Activated naive CD4-positive, alpha-beta T cell treated with anti-CD3 and anti-CD28 coated beads, Interleukin-2, amount 10 ng/mL, durations not matched to agents 7 days and 5 days (primary cell): ENCODE measurements around the gene ALDOA.
"Not testable (repeated sequence)": the region's sequence is repeated elsewhere in the genome, so short reads cannot be mapped to it uniquely, and the experiment has no call there.

ENCODE experiments used
- CTCF ChIA-PET: fragments of 350-600 bp; sonication (Branson Sonifier 250); formaldehyde crosslinking; loops from one replicate; lab custom pipeline; 2021; ENCODE audit warnings: antibody characterized with exemption; lab: Charles Lee
- DNase-seq: peaks from one replicate; pipeline ENCODE4 v3.0.0-alpha.2; 2020
- H3K27ac Mint-ChIP-seq: one replicate; pipeline ENCODE4 v1.8.0; 2021; ENCODE audit warnings: mild to moderate bottlenecking, moderate library complexity, mixed read lengths
- H3K27me3 Mint-ChIP-seq: one replicate; pipeline ENCODE4 v1.8.0; 2021; ENCODE audit warnings: mild to moderate bottlenecking, mixed read lengths
- H3K36me3 Mint-ChIP-seq: one replicate; pipeline ENCODE4 v1.8.0; 2021; ENCODE audit warnings: mixed read lengths
- H3K4me1 Mint-ChIP-seq: one replicate; pipeline ENCODE4 v1.8.0; 2021; ENCODE audit warnings: mixed read lengths
- H3K4me3 Mint-ChIP-seq: one replicate; pipeline ENCODE4 v1.8.0; 2021; ENCODE audit warnings: mild to moderate bottlenecking, moderate library complexity, mixed read lengths
- H3K9me3 Mint-ChIP-seq: one replicate; pipeline ENCODE4 v1.8.0; 2021; ENCODE audit warnings: mixed read lengths

Gene ALDOA

DNA sequence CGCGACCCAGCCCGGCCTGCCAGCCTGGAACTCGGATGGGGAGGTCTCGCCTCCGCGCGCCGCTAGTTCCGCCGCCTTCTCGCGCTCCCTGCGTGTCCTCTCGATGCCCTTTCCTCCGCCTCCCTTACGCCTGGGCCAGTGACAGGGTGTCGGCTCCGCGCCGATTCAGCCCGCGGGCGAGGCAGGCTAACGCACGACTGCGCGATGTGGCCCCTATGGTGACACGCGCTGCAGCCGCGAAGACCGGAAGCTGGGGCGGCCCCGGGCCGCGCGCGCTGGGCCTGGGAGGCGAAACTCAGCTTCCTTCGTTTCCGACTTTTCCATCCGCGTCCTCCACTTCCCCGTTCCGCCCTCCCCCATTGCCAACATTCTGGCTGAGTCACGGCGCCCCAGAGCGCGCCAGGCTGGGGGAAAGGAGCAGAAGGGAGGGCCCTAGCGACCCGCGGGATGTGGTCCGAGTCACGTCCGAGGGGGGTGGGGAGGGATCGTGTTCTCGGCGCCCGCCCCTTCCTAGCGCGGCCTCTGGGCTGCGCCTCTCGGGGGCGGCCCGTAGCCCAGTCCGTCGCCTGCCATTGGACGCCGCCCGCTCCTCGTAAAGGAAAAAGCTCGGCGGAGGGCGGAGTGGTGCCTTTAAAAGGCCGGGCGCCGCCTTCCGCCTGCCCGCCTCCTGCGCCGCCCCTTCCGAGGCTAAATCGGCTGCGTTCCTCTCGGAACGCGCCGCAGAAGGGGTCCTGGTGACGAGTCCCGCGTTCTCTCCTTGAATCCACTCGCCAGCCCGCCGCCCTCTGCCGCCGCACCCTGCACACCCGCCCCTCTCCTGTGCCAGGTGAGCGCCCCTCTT is at the start of gene ALDOA:
ALDOA (plus strand) TSS at position 659 of the 841 bp plus-strand sequence. CDS start 1,138 bp downstream, outside the sequence.
- Mint-ChIP-seq H3K36me3 (peaks cover 47% of the 10 kb centered on the region), H3K9me3 (no peaks in the 10 kb centered on the region), H3K4me3 (peak within 1 kb of the TSS; percentile 100), H3K27ac (peak within 1 kb of the TSS; percentile 98), H3K4me1 (peaks cover 45% of the 10 kb centered on the region), H3K27me3 (peaks cover 4% of the 10 kb centered on the region)
- CTCF ChIA-PET = interaction anchor here (1.2 to 6.9 kb wide), 4 partner anchors 10 to 47 kb away, joined by 3 to 41 read pairs (median 18); partner anchors contain the start of genes PPP4C and TBX6
- DNase-seq = peak; percentile 97

DNA sequence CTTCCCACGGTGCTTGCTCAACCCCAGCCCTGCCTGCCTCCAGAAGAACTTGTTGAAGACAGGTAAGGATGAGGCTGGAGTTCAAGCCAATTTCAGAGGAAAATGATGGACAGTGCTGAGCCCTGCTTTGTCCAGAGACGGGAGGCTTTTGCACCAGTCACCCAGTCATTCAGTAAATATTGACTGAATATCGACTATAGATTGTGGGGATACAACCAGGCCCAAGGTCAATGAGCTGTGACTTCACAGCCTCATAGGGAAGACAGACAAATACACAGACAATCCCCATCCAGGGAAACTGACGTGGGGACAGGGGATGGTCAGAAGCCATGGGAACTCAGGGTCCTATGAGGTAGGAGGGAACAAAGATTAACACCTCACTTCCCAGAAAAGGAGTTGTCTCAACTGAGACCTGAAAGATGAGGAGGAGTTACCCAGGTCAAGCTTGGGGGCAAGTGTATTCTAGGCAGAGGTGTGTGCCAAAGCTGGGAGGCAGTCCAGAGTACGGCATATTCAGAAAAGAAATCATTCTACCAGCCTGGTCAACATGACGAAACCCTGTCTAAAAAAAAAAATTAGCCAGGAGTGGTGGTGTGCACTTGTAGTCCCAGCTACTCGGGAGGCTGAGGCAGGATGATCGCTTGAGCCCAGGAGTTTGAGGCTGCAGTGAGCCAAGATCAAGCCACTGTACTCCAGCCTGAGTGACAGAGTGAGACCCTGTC is 48.8 kb upstream of the ALDOA start:
- no peak overlapping the region for H3K4me3 Mint-ChIP-seq

DNA sequence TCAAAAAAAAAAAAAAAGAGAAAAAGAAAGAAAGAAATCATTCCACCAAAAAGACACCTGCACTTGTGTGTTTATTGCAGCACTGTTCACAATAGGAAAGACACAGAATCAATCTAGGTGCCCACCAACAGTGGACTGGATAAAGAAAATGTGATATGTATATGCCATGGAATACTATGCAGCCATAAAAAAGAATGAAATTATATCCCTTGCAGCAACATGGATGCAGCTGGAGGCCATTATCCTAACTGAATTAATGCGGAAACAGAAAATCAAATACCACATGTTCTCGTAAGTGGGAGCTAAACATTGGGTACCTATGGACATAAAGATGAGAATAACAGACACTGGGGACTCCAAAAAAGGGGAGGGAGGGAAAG is 48.3 kb upstream of the ALDOA start:
- CTCF ChIA-PET = interaction anchor here (0.6 to 2.3 kb wide), 4 partner anchors 12 to 317 kb away, joined by 3 to 9 read pairs (median 6); partner anchors contain the start of gene TLCD3B
- H3K27me3 Mint-ChIP-seq = peaks cover 84% of the 10 kb centered on the region
- no peak for DNase-seq
- no peaks in the 10 kb centered on the region for H3K9me3 Mint-ChIP-seq
- peaks cover 12% of the 10 kb centered on the region for H3K4me1 Mint-ChIP-seq
- H3K27ac Mint-ChIP-seq = no peak overlapping the region
- no peaks in the 10 kb centered on the region for H3K36me3 Mint-ChIP-seq
- no peak overlapping the region for H3K4me3 Mint-ChIP-seq

More for the DNA sequence above, 48.8 kb upstream of the ALDOA start:
- Mint-ChIP-seq H3K27me3 (peaks cover 87% of the 10 kb centered on the region), H3K4me1 (peaks cover 14% of the 10 kb centered on the region), H3K36me3 (no peaks in the 10 kb centered on the region), H3K27ac (no peak overlapping the region), H3K9me3 (no peaks in the 10 kb centered on the region)
- CTCF ChIA-PET = interaction anchor here (0.6 to 1.4 kb wide), 2 partner anchors 168 to 317 kb away, joined by 3 to 4 read pairs; no protein-coding TSS in a partner anchor
- DNase-seq = no peak

DNA sequence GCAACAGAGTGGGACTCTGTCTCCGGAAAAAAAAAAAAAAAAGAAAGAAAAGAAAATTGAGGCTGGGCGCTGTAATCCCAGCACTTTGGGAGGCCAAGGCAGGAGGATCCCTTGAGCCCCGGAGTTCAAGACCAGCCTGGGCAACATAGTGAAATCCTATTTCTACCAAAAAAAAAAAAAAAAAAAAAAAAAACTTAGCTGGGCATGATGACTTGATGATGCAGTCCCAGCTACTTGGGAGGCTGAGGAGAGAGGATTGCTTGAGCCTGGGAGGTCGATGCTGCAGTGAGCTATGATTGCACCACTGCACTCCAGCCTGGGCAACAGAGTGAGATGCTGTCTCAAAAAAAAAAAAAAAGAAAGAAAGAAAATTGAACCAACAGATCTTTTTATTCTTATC is 47.6 kb upstream of the ALDOA start:
- not testable (repeated sequence) for H3K36me3 Mint-ChIP-seq
- H3K4me1 Mint-ChIP-seq = peaks cover 12% of the 10 kb centered on the region
- CTCF ChIA-PET = interaction anchor here (1.4 to 2.3 kb wide), 3 partner anchors 13 to 169 kb away, joined by 4 to 9 read pairs (median 7); partner anchors contain the start of gene TLCD3B

DNA sequence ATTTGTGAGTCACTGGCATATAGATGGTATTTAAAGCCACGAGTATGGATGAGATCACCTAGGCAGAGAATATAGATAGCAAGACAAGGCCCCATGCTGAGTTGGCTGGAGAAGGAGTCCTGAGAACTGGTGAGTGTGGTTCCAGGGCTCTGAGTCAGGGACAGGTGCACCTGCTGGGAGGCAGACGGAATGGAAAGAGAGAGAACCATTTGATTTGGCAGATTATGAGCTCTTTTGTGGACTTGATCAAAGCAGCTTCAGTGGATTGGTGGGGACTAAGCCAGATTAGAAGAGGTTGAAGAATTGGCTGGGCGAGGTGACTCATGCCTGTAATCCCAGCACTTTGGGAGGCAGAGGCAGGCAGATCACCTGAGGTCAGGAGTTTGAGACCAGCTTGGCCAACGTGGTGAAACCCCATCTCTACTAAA is 46.8 kb upstream of the ALDOA start:
- CTCF ChIA-PET = interaction anchor here (0.6 to 2.3 kb wide), 5 partner anchors 12 to 170 kb away, joined by 3 to 9 read pairs (median 4); partner anchors contain the start of gene TLCD3B
- Mint-ChIP-seq H3K9me3 (no peaks in the 10 kb centered on the region), H3K4me3 (no peak overlapping the region), H3K27ac (no peak overlapping the region), H3K27me3 (peaks cover 78% of the 10 kb centered on the region), H3K36me3 (no peaks in the 10 kb centered on the region), H3K4me1 (peaks cover 12% of the 10 kb centered on the region)
- no peak for DNase-seq

More for the DNA sequence above, 47.6 kb upstream of the ALDOA start:
- H3K27ac Mint-ChIP-seq, DNase-seq, H3K9me3 Mint-ChIP-seq, H3K4me3 Mint-ChIP-seq: not testable (repeated sequence)
- H3K27me3 Mint-ChIP-seq = peaks cover 78% of the 10 kb centered on the region

DNA sequence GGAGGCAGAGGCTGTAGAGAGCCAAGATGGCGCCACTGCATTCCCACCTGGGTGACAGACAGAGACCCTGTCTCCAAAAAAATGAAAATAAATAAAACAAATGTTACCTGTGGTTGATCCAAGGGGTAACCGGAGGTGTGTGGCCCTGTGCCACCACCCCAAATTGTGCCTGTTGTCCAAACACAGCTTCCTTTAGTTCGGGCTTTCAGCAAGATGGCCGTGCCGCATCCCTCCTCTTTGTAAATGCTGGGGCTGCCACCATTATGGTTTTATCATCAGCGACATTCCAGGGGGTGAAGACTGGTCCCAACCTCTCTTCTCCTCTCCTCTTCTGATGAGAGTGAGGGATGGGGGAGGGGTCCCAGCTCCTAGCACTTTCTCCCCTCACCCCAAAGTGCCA is 42.7 kb upstream of the ALDOA start, which contains the start of gene C16orf92:
C16orf92 (plus strand) TSS at position 312 of the 400 bp plus-strand sequence. CDS start 143 bp downstream, outside the sequence.
- no peak for DNase-seq
- H3K4me1 Mint-ChIP-seq = peaks cover 12% of the 10 kb centered on the region
- no peak within 1 kb of the TSS for H3K4me3 Mint-ChIP-seq
- no peaks in the 10 kb centered on the region for H3K9me3 Mint-ChIP-seq
- H3K27me3 Mint-ChIP-seq = peaks cover 84% of the 10 kb centered on the region
- CTCF ChIA-PET = interaction anchor here (1.3 to 2.2 kb wide), 4 partner anchors 9 to 322 kb away, joined by 4 to 13 read pairs (median 8); partner anchors contain the start of gene TLCD3B
- no peaks in the 10 kb centered on the region for H3K36me3 Mint-ChIP-seq
- no peak within 1 kb of the TSS for H3K27ac Mint-ChIP-seq

DNA sequence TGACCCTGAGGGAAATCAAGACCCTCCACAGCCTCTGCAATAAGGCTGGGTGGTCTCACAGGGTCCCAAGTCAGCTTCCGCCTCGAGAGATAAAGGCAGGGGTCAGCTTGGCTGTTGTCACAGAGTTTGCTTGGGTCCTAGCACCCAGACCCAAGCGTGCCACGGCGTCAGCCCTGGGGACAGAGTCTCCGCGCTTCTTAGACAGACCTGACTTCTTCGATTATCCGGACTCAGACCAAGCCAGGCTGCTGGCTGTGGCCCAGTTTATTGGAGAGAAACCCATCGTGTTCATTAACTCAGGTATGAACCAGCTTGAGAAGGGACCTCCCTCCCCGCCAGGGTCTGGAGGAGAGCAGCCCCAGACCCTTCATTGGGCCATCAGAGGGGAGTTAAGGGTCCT is 42.0 kb upstream of the ALDOA start:
- no peak for DNase-seq
- CTCF ChIA-PET = interaction anchor here (1.3 to 2.2 kb wide), 4 partner anchors 8 to 323 kb away, joined by 4 to 13 read pairs (median 8); partner anchors contain the start of gene TLCD3B
- Mint-ChIP-seq H3K4me3 (no peak overlapping the region), H3K36me3 (no peaks in the 10 kb centered on the region), H3K4me1 (peaks cover 12% of the 10 kb centered on the region), H3K27ac (no peak overlapping the region), H3K9me3 (no peaks in the 10 kb centered on the region), H3K27me3 (peaks cover 84% of the 10 kb centered on the region)

DNA sequence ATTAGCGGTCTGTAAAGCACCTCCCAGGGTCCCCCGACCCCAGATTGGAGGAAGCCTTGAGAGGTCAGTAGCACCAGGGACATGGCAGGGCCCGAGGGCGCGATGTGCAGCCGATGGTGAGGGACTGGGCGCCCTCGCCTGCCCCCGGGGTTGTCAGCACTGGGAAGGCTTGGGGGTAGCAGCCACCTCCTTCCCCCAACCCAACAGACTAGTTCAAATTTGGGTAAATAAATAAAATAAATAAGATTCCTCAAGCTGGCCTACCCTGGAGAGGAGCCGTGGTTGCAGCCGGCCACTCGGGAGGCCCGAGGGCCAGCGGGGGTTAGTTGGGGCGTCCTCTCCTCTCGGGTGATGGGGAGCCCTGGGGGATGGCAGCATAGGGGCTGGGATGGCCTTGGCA is 41.1 kb upstream of the ALDOA start:
- Mint-ChIP-seq H3K27ac (no peak overlapping the region), H3K36me3 (no peaks in the 10 kb centered on the region), H3K4me1 (peaks cover 12% of the 10 kb centered on the region), H3K27me3 (peaks cover 84% of the 10 kb centered on the region), H3K9me3 (no peaks in the 10 kb centered on the region), H3K4me3 (no peak overlapping the region)
- DNase-seq = no peak
- CTCF ChIA-PET = no interaction called here

DNA sequence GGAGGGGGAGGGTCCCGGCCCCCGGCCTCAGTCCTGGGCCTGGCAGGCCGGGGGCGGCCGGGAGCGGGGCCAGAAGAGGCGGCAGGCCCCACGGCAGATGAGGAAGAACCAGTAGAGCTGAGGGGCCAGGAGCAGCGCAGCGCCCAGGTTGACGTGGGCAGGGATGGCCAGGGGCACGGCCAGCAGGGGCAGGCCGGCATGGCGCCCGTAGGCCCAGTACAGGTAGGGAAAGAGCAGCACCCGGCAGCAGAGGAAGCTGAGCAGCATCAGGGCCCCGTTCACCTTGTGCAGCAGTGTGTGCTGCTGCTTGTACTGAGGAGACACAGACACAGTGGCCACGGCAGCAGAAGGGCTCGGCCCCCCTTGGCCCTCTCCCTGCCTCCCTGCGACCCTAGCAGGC is 40.4 kb upstream of the ALDOA start:
- Mint-ChIP-seq H3K4me3 (no peak overlapping the region), H3K27ac (no peak overlapping the region), H3K4me1 (peaks cover 14% of the 10 kb centered on the region), H3K36me3 (no peaks in the 10 kb centered on the region), H3K27me3 (peaks cover 85% of the 10 kb centered on the region), H3K9me3 (no peaks in the 10 kb centered on the region)
- DNase-seq = no peak
- CTCF ChIA-PET = no interaction called here

DNA sequence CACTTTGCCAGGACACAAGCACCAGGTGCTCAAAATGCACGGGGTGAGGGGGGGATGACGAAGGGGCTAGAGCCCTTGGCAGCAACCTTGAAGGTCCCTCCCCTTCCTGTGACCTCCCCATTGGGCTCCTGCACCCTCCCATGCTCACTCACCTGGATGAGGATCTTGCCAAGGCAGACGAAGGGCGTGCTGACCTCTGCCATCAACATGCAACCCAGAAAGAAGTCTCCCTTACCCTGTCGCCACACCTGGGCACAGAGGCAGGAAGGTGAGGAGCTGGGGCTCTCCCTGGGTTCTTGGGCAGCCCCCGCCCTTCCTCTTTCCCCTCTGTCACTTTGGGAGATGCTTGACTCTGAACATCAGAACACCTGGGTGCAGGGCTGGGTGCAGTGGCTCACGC is 40.0 kb upstream of the ALDOA start:
- no peak overlapping the region for H3K27ac Mint-ChIP-seq
- peaks cover 85% of the 10 kb centered on the region for H3K27me3 Mint-ChIP-seq
- no peak for DNase-seq
- peaks cover 16% of the 10 kb centered on the region for H3K4me1 Mint-ChIP-seq
- no peak overlapping the region for H3K4me3 Mint-ChIP-seq
- CTCF ChIA-PET = no interaction called here
- no peaks in the 10 kb centered on the region for H3K36me3 Mint-ChIP-seq
- no peaks in the 10 kb centered on the region for H3K9me3 Mint-ChIP-seq

DNA sequence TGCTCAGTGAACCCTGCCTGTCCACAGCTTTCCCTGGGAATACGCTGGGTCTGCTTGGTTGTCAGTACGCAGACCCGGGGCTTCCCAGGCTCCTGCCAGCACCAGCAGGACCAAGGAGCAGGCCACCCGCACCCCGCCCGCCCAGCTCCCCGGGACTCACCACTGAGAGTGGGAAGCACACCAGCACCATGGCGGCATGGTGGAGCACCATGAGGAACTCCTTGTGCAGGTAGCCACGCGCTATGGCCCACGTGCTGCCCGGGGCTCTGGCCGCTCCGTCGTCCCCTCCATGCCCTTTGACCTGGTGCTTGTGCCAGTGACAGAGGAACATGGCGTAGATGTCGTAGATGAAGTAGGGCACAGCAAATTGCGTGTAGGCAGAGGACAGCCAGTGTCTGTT is 39.1 kb upstream of the ALDOA start:
- CTCF ChIA-PET = no interaction called here
- Mint-ChIP-seq H3K27ac (no peak overlapping the region), H3K4me1 (peaks cover 7% of the 10 kb centered on the region), H3K9me3 (no peaks in the 10 kb centered on the region), H3K27me3 (peaks cover 85% of the 10 kb centered on the region), H3K4me3 (no peak overlapping the region), H3K36me3 (no peaks in the 10 kb centered on the region)
- DNase-seq = no peak

DNA sequence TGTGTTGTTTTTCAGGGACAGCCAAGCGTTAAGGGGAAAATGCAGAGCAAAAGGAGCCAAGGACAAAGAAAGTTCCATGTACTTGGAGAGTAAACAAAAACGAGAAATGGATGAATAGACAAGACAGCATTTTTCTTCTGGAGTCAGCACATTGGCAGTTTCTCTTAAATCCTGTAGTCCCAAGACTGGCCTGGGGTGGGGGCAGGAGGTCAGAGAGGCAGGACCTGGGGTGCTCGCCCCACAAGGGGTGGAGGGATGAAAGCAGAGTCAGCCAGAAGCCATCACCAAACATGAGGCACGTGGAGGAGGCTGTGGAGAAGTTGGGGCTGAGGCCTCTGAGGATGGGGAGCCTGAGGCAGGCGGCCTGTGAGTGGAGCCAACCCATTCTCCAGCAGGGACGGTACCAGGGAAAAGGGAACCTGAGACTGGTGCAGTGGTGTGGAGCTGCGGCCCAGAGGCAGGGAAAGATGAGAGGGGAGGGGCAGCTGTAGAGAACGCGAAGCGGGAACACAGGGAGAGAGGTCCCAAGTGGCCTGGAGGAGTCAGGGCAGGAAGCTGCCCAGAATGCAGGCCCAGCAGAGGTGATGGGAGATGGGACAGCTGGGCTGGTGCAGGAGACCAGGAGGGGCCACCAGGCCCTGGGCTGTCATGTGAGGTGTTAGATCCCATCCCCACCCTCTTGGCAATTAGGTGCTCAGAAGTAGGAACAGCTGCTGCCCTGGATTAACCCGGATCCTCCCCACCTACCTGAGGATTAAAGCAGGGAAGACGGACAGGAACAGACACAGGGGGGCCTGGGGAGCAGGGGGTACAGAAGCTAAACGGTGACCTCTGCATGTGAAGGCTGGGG is 37.7 kb upstream of the ALDOA start:
- Mint-ChIP-seq H3K4me1 (peaks cover 8% of the 10 kb centered on the region), H3K36me3 (peaks cover 1% of the 10 kb centered on the region), H3K27me3 (peaks cover 91% of the 10 kb centered on the region), H3K9me3 (no peaks in the 10 kb centered on the region), H3K27ac (no peak overlapping the region), H3K4me3 (no peak overlapping the region)
- CTCF ChIA-PET = no interaction called here
- no peak for DNase-seq

DNA sequence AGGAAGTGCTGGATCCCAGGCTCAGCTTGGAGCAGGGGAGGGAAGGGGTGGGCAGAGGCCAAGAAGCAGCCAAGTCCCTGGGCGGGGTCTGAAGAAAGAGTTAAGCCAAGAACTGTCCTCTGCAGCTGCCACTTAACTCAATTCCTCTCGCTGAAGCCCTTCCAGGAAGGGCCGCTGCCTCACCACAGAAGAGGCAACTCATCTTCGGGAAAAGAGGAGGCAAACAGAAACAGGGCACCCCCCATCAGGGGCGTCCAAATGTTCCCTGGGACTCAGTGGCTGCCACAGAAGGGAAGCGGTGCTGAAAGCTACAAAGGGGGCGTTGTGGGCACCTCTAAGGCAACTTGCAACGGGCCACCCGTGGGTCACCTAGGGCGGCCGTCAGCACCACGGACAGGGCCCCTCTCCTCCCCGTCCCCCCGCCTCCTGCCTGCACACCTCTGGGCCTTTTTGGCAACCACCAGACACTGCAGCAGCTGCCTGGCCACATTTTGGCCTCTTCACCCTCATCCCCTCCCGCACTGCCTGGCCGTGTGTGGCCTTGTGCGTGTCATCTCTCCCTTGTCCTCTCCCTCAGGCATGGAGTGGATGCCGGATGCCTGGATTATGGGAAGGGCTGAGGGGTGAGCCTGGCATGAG is 37.0 kb upstream of the ALDOA start:
- CTCF ChIA-PET = no interaction called here
- peaks cover 88% of the 10 kb centered on the region for H3K27me3 Mint-ChIP-seq

More for the DNA sequence above, 37.0 kb upstream of the ALDOA start:
- H3K36me3 Mint-ChIP-seq = peaks cover 1% of the 10 kb centered on the region
- DNase-seq = peak; percentile 67
- no peak overlapping the region for H3K4me3 Mint-ChIP-seq
- peaks cover 8% of the 10 kb centered on the region for H3K4me1 Mint-ChIP-seq
- H3K9me3 Mint-ChIP-seq = no peaks in the 10 kb centered on the region
- no peak overlapping the region for H3K27ac Mint-ChIP-seq
